Fibroblast of lung (primary cell): ENCODE results near the gene USP6NL. TPM values are rescaled to one million over a fixed set of nuclear protein-coding genes. Genes with fewer than 3 reads are reported as not detected.

Experiments
- DNase-seq, 2 donors: peaks; one replicate each; pipeline versions ENCODE4 v3.0.0 to v3.0.0-alpha.2; 2010; ENCODE audit warnings: low read depth in 2 of 2
- H2AFZ ChIP-seq: 2 replicates; pipeline ENCODE4 v1.5.1; 2012; ENCODE audit warnings: low read length, control low read depth, inconsistent platforms
- H3K27ac ChIP-seq: 2 replicates; pipeline ENCODE4 v1.5.1; 2011; ENCODE audit warnings: low read length, control low read depth; ENCODE audit not compliant: insufficient read depth
- H3K27me3 ChIP-seq: 2 replicates; pipeline ENCODE4 v1.5.1; 2011; ENCODE audit warnings: mild to moderate bottlenecking, low read length; ENCODE audit not compliant: control insufficient read depth, insufficient read depth
- H3K36me3 ChIP-seq: 2 replicates; pipeline ENCODE4 v1.5.1; 2011; ENCODE audit warnings: low read length; ENCODE audit not compliant: control insufficient read depth, insufficient read depth
- H3K4me1 ChIP-seq: 2 replicates; pipeline ENCODE4 v1.5.1; 2011; ENCODE audit warnings: low read length; ENCODE audit not compliant: control insufficient read depth, insufficient read depth; ENCODE audit errors: extremely low read depth
- H3K4me2 ChIP-seq: 2 replicates; pipeline ENCODE4 v1.5.1; 2011; ENCODE audit warnings: low read length, control low read depth; ENCODE audit not compliant: insufficient read depth; ENCODE audit errors: extremely low read depth
- H3K4me3 ChIP-seq, 4 experiments: fragments of 200-600 bp in 1 of 4; sonication (generic) in 1 of 4; replicated peaks in 1 of 4; 2 replicates each; pipeline ENCODE4 v1.5.1; 2011 to 2016; ENCODE audit warnings: low read length in 4 of 4, low read depth in 3 of 4, mild to moderate bottlenecking in 3 of 4, control low read depth in 2 of 4, inconsistent platforms in 1 of 4, mixed read lengths in 1 of 4; ENCODE audit not compliant: insufficient read depth in 1 of 4; ENCODE audit errors: control extremely low read depth in 1 of 4
- H3K79me2 ChIP-seq: 2 replicates; pipeline ENCODE4 v1.5.1; 2012; ENCODE audit warnings: mild to moderate bottlenecking, low read length, inconsistent platforms; ENCODE audit not compliant: control insufficient read depth, insufficient read depth
- H3K9ac ChIP-seq: 2 replicates; pipeline ENCODE4 v1.5.1; 2011; ENCODE audit warnings: mild to moderate bottlenecking, low read length, control low read depth; ENCODE audit not compliant: insufficient read depth
- H3K9me3 ChIP-seq: 2 replicates; pipeline ENCODE4 v1.5.1; 2012; ENCODE audit warnings: low read depth, low read length; ENCODE audit not compliant: control insufficient read depth, insufficient read depth
- H4K20me1 ChIP-seq: 2 replicates; pipeline ENCODE4 v1.5.1; 2011; ENCODE audit warnings: low read length; ENCODE audit not compliant: control insufficient read depth, insufficient read depth; ENCODE audit errors: extremely low read depth
- CTCF ChIP-seq, 2 donors: IDR thresholded peaks in 1 of 2; conservative IDR thresholded peaks in 1 of 2; 1 replicate in 1 of 2; 2 replicates in 1 of 2; pipeline ENCODE4 v1.5.1; 2011 to 2012; ENCODE audit warnings: low read length in 2 of 2, control low read depth in 1 of 2, inconsistent platforms in 1 of 2, low read depth in 1 of 2, mild to moderate bottlenecking in 1 of 2
- EZH2 ChIP-seq: IDR thresholded peaks from 2 replicates; pipeline ENCODE4 v1.5.1; 2012; ENCODE audit warnings: low read length, control low read depth, mild to moderate bottlenecking; ENCODE audit errors: missing control alignments
- polyA plus RNA-seq, 2 donors: library from polyadenylated mRNA; depleted of rRNA in 1 of 2; stranded (reverse) in 1 of 2; unstranded in 1 of 2; fragments of >200 nt; gene quantifications; 2 replicates each; pipeline ENCODE4 v1.2.1, GENCODE V29; 2011 to 2012; ENCODE audit warnings: missing spikeins in 1 of 2
- total RNA-seq: library from RNA; depleted of rRNA; stranded (reverse); fragments of >200 nt; gene quantifications from 2 replicates; pipeline ENCODE4 v1.2.1, GENCODE V29; 2014

USP6NL gene
- total and polyA plus RNA-seq, 2 donors (not counting 1 experiment from before 2014, with no cell fraction given): 8.9 to 13.4 TPM

- TF ChIP-seq EZH2 (no peak), CTCF (conservative IDR thresholded peaks at IDR 0.05 in 1 of 2, IDR thresholded peaks at IDR 0.05 in 1 of 2; ENCODE audit: low read depth in 1 of 2, low read length in 2 of 2) (no peak)
- no peak for DNase-seq
- no peak overlapping the region for H2AFZ ChIP-seq
- no peak overlapping the region for H3K9ac ChIP-seq
- H3K9me3 ChIP-seq: no peaks in the 10 kb centered on the region
- H3K36me3 ChIP-seq: no peaks in the 10 kb centered on the region
- no peak overlapping the region for H3K4me2 ChIP-seq
- no peak overlapping the region for H3K27ac ChIP-seq
- H3K27me3 ChIP-seq: no peaks in the 10 kb centered on the region
- no peaks in the 10 kb centered on the region for H3K79me2 ChIP-seq
- H3K4me1 ChIP-seq: no peaks in the 10 kb centered on the region
- H4K20me1 ChIP-seq: no peaks in the 10 kb centered on the region
- no peak overlapping the region for H3K4me3 ChIP-seq
Measured at GRCh38 chr10:11562888-11563287, 48.6 kb downstream of the USP6NL start.

GRCh38 chr10:11560076-11560709 is 51.3 kb downstream of the USP6NL start:
- no peak overlapping the region for H3K27ac ChIP-seq
- H3K4me3 ChIP-seq: no peak overlapping the region
- no peak overlapping the region for H3K4me2 ChIP-seq
- DNase-seq: peak in 1 of 2 donors; percentile 33
- H3K9ac ChIP-seq: no peak overlapping the region
- no peaks in the 10 kb centered on the region for H4K20me1 ChIP-seq
- no peaks in the 10 kb centered on the region for H3K79me2 ChIP-seq
- H2AFZ ChIP-seq: no peak overlapping the region
- H3K27me3 ChIP-seq: no peaks in the 10 kb centered on the region
- no peaks in the 10 kb centered on the region for H3K4me1 ChIP-seq
- no peaks in the 10 kb centered on the region for H3K36me3 ChIP-seq
- no peaks in the 10 kb centered on the region for H3K9me3 ChIP-seq
- no peak for TF ChIP-seq EZH2
- TF ChIP-seq CTCF (conservative IDR thresholded peaks at IDR 0.05 in 1 of 2, IDR thresholded peaks at IDR 0.05 in 1 of 2; ENCODE audit: low read depth in 1 of 2, low read length in 2 of 2): no peak

GRCh38 chr10:11557967-11558366 is 53.5 kb downstream of the USP6NL start:
- Histone ChIP-seq H3K4me1 (no peaks in the 10 kb centered on the region), H3K36me3 (no peaks in the 10 kb centered on the region), H3K27me3 (no peaks in the 10 kb centered on the region), H3K9me3 (no peaks in the 10 kb centered on the region), H3K4me3 (no peak overlapping the region), H3K9ac (no peak overlapping the region), H3K27ac (no peak overlapping the region), H3K4me2 (no peak overlapping the region), H4K20me1 (no peaks in the 10 kb centered on the region), H2AFZ (no peak overlapping the region), H3K79me2 (no peaks in the 10 kb centered on the region)
- TF ChIP-seq CTCF (conservative IDR thresholded peaks at IDR 0.05 in 1 of 2, IDR thresholded peaks at IDR 0.05 in 1 of 2; ENCODE audit: low read depth in 1 of 2, low read length in 2 of 2): no peak
- no peak for TF ChIP-seq EZH2
- no peak for DNase-seq
